Adrenal gland (tissue), 12 donors: Measurements from ENCODE around the gene KDSR. TPM values are rescaled to one million over a fixed set of nuclear protein-coding genes. Genes with fewer than 3 reads are reported as not detected.

Source experiments
- DNase-seq, 7 donors: peaks; one replicate each; pipeline ENCODE4 v3.0.0-alpha.2; 2019 to 2020
- H3K27ac ChIP-seq, 5 donors: fragments of 200-600 bp; sonication (generic) in 4 of 5; 1 replicate in 3 of 5; 2 replicates in 2 of 5; pipeline versions ENCODE4 v1.5.1 to v1.8.0; 2016 to 2020; ENCODE audit warnings: mild to moderate bottlenecking in 1 of 5
- H3K27me3 ChIP-seq: fragments of 200-600 bp; 2 replicates; pipeline ENCODE4 v1.8.0; 2021
- H3K36me3 ChIP-seq, 2 donors: fragments of 200-600 bp; replicated peaks in 1 of 2; 1 replicate in 1 of 2; 2 replicates in 1 of 2; pipeline versions ENCODE4 v1.5.1 to v1.8.0; 2018 to 2022
- H3K4me1 ChIP-seq, 2 donors: fragments of 200-600 bp; replicated peaks in 1 of 2; 1 replicate in 1 of 2; 2 replicates in 1 of 2; pipeline versions ENCODE4 v1.5.1 to v1.8.0; 2018 to 2021
- H3K4me3 ChIP-seq, 4 donors: fragments of 200-600 bp; sonication (generic) in 3 of 4; one replicate each; pipeline ENCODE4 v1.5.1; 2016 to 2018
- H3K9me3 ChIP-seq, 3 donors: fragments of 200-600 bp; sonication (generic) in 1 of 3; replicated peaks in 1 of 3; 1 replicate in 2 of 3; 2 replicates in 1 of 3; pipeline versions ENCODE4 v1.5.1 to v1.8.0; 2016 to 2021
- CTCF ChIP-seq, 6 experiments: fragments of 450-650 bp in 4 of 6; fragments of 200-600 bp in 2 of 6; sonication (generic) in 1 of 6; IDR thresholded peaks; 1 replicate in 5 of 6; 2 replicates in 1 of 6; pipeline versions ENCODE4 v1.5.1 to v1.8.0; 2016 to 2021; ENCODE audit warnings: antibody characterized with exemption in 6 of 6, mild to moderate bottlenecking in 2 of 6, moderate library complexity in 1 of 6
- POLR2A ChIP-seq, 2 donors: fragments of 450-650 bp; IDR thresholded peaks; one replicate each; pipeline ENCODE4 v1.6.1; 2017; ENCODE audit warnings: antibody characterized with exemption in 2 of 2, mild to moderate bottlenecking in 2 of 2, moderate library complexity in 1 of 2
- WGBS, 4 donors: extraction: QIAGEN DNeasy Blood & Tissue Kit in 2 of 4; methylation state at CpG; one replicate each; pipeline versions ENCODE4 v1.1.5 to v1.1.7; 2013 to 2017; 5-methylcytosine and 5-hydroxymethylcytosine counted together
- intact Hi-C, 2 donors: fragments of 100-400 bp; cut with DNase I; formaldehyde crosslinking; loops; one replicate each; pipeline versions ENCODE4 v1.14.1 to v1.15.0; 2022 to 2023
- polyA plus RNA-seq, 3 donors: library from polyadenylated mRNA; stranded (reverse); fragments of 200-250 nt in 2 of 3; fragments of 350-450 nt in 1 of 3; fragmentation: Illumina TruSeq in 1 of 3; extraction: RNeasy Lipid Tissue Mini Kit (QIAGEN cat#74804) in 1 of 3; gene quantifications; one replicate each; pipeline ENCODE4 v1.2.3, GENCODE V29; 2013 to 2014
- total RNA-seq, 9 donors: library from RNA; depleted of rRNA in 4 of 9; stranded (reverse); fragments of >200 nt in 4 of 9; fragments of 120-200 nt in 1 of 9; fragmentation: NEBNext Ultra II Directional in 1 of 9; extraction: Animal tissue kit (Norgen Biotek cat#: 25700) in 1 of 9; gene quantifications; one replicate each; pipeline versions ENCODE4 v1.1.0 to v1.2.4, GENCODE V29; 2013 to 2023
- donor health status: healthy with polysubstance abuse.
- donor health status: Bipolar disorder and iron deficiency.
- donor health status: DM: yes; HTN: yes; CAD: no.
- donor health status: DM: no; HTN: no; CAD: no.
- donor health status: DM: no; HTN: no; CAD: no.
- donor health status: DM: yes; HTN: yes; CAD: no.

The KDSR gene
- total and polyA plus RNA-seq, 12 donors = 8.2 to 102 (median 50.4) TPM

DNA sequence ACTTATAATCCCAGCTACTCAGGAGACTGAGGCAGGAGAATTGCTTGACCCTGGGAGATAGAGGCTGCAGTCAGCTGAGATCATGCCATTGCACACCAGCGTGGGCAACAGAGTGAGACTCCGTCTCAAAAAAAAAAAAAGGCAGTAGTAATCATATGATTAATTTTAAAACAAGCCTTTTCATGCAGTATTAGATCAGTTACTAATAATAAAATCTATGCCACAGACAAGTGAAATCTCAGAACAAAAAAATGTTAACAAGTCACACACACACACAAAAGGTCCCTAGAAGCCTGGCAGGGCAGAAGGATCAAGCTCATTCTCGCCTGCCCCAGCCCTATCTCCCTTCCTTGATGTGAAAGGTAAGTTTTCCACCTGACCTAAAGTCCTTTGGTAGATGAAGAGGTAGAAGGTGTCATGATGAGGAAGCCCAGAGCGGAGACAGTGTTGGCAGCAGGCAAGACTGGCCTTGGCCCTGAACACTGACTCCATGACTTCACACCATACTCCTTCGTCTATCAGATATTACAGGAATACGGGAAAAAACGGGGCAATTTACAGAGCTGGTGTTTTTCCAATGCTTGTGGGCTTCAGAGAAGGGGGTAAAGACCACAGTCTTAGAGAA lies 10.6 kb downstream of the KDSR start:
- intact Hi-C loops = no loop called here

GRCh38 chr18:63350230-63350629 lies 16.8 kb downstream of the KDSR start:
- Histone ChIP-seq H3K27ac (no peak overlapping the region), H3K9me3 (no peaks in the 10 kb centered on the region), H3K36me3 (peaks cover 0 to 58% of the 10 kb centered on the region in 2 donors), H3K4me3 (no peak overlapping the region), H3K4me1 (peaks cover 0 to 14% of the 10 kb centered on the region in 2 donors), H3K27me3 (no peaks in the 10 kb centered on the region)
- intact Hi-C loops = no loop called here
- no peak for TF ChIP-seq CTCF (IDR thresholded peaks at IDR 0.05)
- TF ChIP-seq POLR2A (IDR thresholded peaks at IDR 0.05) = no peak
- DNase-seq = no peak
- WGBS, 4 donors = 47 to 50% (median 49%) methylated on average over 2 of the region's 2 CpGs

More for the DNA sequence above, 10.6 kb downstream of the KDSR start:
- no peaks in the 10 kb centered on the region for H3K27me3 ChIP-seq
- 55 to 62% (median 58%) methylated on average over 7 of the region's 7 CpGs for WGBS, 4 donors
- H3K4me3 ChIP-seq = no peak overlapping the region
- TF ChIP-seq CTCF (IDR thresholded peaks at IDR 0.05) (no peak), POLR2A (IDR thresholded peaks at IDR 0.05) (no peak)
- peak in 4 of 7 donors; percentile 38 to 65 (median 39) for DNase-seq
- no peaks in the 10 kb centered on the region for H3K9me3 ChIP-seq
- H3K27ac ChIP-seq = peak overlapping the region in 2 of 5 donors; percentile 40 to 61
- peaks cover 0 to 8% of the 10 kb centered on the region in 2 donors for H3K4me1 ChIP-seq
- H3K36me3 ChIP-seq = peaks cover 0 to 85% of the 10 kb centered on the region in 2 donors

DNA sequence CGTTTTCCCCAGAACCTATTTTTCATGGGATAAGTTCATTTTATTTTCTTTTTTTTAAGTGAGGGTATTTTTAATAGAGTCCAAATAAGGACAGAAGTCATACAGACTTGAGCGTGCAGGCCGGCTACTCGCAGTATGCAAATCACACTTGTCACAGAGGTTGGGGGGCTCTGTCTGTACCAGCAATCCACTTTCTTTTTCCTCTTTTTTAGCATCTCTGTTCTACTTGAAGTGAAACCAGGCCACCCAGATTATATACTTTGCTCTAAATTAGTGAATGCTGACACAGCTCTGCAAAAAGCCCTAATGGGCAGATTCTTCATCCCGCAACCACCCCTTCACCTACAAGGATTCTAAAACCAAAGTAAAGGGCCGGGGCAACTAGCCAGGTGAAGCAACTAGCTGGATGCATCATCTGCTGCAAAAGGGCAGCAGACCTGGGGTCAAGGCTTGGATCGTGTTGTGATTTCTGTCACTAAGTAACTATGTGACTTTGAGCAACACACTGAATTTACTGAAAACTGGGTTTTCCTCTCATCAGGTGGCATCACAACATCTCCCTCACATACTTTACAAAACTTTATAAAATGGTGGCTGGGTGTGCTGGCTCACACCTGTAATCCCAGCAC lies 18.4 kb downstream of the KDSR start:
- TF ChIP-seq CTCF (IDR thresholded peaks at IDR 0.05) = no peak
- TF ChIP-seq POLR2A (IDR thresholded peaks at IDR 0.05) = no peak
- peaks cover 0 to 14% of the 10 kb centered on the region in 2 donors for H3K4me1 ChIP-seq
- peaks cover 0 to 55% of the 10 kb centered on the region in 2 donors for H3K36me3 ChIP-seq
- 79 to 82% (median 81%) methylated on average over 7 of the region's 7 CpGs for WGBS, 4 donors
- intact Hi-C loops = loop anchor here in 1 of 2 donors (10.0 kb wide), 1 partner anchor 86 kb away; no protein-coding TSS in a partner anchor
- H3K27ac ChIP-seq = no peak overlapping the region
- no peaks in the 10 kb centered on the region for H3K27me3 ChIP-seq
- peak in 3 of 7 donors; percentile 43 to 48 (median 43) for DNase-seq
- H3K4me3 ChIP-seq = no peak overlapping the region
- no peaks in the 10 kb centered on the region for H3K9me3 ChIP-seq

DNA sequence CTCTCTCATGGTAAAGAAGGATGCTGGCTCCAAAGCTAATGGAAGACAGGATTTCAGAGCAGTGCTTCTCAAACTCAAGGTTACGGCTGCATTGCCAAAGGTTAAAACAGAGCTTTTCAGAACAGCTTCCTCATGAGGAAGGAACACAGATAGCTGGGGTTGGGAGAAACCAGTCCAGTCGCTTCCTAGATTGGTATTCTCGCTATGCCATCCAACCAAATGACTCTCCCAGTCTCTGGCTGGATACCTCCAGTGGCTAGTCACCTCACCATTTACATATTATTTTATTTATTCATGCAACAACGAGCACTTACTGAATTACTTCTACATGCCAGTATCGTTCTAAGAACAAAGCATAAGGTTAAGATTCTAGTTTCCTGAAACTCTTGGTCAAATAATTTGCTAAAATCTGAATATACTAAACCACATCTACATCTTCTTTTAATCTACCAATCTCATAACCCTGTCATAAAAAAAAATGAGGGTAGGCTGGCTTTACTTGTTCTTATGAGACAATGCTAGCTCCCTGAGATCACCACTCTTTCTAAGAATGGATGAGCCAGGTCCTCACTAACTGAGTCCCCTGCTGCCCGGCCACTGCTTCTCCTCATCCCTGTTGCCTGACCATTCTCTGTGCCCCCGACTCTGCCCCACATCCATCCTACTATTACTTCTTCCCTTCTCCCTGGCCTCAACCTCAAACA lies 20.4 kb downstream of the KDSR start:
- H3K27me3 ChIP-seq = no peaks in the 10 kb centered on the region
- no peaks in the 10 kb centered on the region for H3K9me3 ChIP-seq
- peak overlapping the region; percentile 25 to 75 (median 43) for H3K27ac ChIP-seq
- H3K36me3 ChIP-seq = peaks cover 0 to 56% of the 10 kb centered on the region in 2 donors
- DNase-seq = peak in 4 of 7 donors; percentile 20 to 32 (median 28)
- peaks cover 0 to 14% of the 10 kb centered on the region in 2 donors for H3K4me1 ChIP-seq
- no peak overlapping the region for H3K4me3 ChIP-seq
- TF ChIP-seq CTCF (IDR thresholded peaks at IDR 0.05) (no peak), POLR2A (IDR thresholded peaks at IDR 0.05) (no peak)
- 69 to 77% (median 71%) methylated on average over 7 of the region's 7 CpGs for WGBS, 4 donors
- intact Hi-C loops = loop anchor here in 1 of 2 donors (10.0 kb wide), 1 partner anchor 88 kb away; no protein-coding TSS in a partner anchor
